RWPE1 (cell line): ENCODE measurements around the gene HDAC3.

ENCODE experiments used
- CTCF ChIA-PET: fragments of 350-600 bp; sonication (Branson Sonifier 250); formaldehyde crosslinking; extraction: SDS; loops from one replicate; lab custom pipeline; 2021; lab: Yijun Ruan, JAX
- POLR2A ChIA-PET: fragments of 400-600 bp; formaldehyde crosslinking; extraction: SDS; loops from one replicate; lab custom pipeline; 2020; ENCODE audit warnings: antibody characterized with exemption; ENCODE audit not compliant: low non-redundant PET; lab: Yijun Ruan, JAX
- DNase-seq: peaks from one replicate; pipeline ENCODE4 v3.0.0; 2012; ENCODE audit warnings: low spot score
- H3K27ac ChIP-seq: fragments of 450-650 bp; 2 replicates; pipeline ENCODE4 v1.5.1; 2017
- TF ChIP-seq, protein P1 (sequence below): fragments of 450-650 bp; conservative IDR thresholded peaks from 2 replicates; pipeline ENCODE4 v1.5.1; 2017; ENCODE audit warnings: low read depth, mild to moderate bottlenecking

Gene HDAC3

DNA sequence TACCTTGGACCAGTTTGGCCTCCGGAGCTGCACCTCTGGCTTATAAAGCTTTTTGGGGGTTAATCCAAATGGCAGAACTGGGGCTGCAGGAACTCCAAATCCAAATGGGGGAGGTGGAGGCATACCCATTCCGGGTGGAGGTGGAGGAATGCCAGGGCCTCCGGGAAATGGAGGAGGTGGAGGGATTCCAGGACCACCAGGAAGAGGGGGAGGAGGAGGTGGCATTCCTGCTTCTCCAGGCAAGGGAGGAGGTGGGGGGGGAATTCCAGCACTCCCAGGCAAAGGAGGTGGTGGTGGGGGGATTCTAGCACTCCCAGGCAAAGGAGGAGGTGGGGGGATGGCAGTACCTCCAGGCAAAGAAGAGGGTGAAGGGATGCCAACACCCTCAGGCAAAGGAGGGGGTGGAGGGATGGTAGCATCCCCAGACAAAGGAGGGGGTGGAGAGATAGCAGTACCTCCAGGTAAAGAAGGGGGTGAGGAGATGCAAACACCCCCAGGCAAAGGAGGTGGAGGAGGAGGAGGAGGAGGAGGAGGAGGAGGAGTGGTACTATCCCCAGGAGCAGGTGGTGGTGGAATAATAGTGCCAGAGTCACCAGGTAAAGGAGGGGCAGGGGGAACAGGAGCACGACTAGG lies 63.0 kb downstream of the HDAC3 start:
- POLR2A ChIA-PET = no interaction called here
- no peak for DNase-seq
- TF ChIP-seq, protein P1, sequence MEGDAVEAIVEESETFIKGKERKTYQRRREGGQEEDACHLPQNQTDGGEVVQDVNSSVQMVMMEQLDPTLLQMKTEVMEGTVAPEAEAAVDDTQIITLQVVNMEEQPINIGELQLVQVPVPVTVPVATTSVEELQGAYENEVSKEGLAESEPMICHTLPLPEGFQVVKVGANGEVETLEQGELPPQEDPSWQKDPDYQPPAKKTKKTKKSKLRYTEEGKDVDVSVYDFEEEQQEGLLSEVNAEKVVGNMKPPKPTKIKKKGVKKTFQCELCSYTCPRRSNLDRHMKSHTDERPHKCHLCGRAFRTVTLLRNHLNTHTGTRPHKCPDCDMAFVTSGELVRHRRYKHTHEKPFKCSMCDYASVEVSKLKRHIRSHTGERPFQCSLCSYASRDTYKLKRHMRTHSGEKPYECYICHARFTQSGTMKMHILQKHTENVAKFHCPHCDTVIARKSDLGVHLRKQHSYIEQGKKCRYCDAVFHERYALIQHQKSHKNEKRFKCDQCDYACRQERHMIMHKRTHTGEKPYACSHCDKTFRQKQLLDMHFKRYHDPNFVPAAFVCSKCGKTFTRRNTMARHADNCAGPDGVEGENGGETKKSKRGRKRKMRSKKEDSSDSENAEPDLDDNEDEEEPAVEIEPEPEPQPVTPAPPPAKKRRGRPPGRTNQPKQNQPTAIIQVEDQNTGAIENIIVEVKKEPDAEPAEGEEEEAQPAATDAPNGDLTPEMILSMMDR = no peak
- CTCF ChIA-PET = interaction anchor here (0.7 to 1.0 kb wide), 2 partner anchors 49 to 61 kb away, joined by 3 read pairs; no protein-coding TSS in a partner anchor
- no peak overlapping the region for H3K27ac ChIP-seq
